Activated CD4-positive, alpha-beta T cell treated with anti-CD3 and anti-CD28 coated beads for 48 hours (primary cell): ENCODE data around the gene AMFR.
A peak's percentile ranks its signal among the peaks of the same experiment; 100 is the strongest.

Experiments
- DNase-seq: peaks from one replicate; pipeline ENCODE4 v3.0.0-alpha.2; 2020

Gene AMFR

GRCh38 chr16:56425439-56425832 is at the start of gene AMFR:
Gene AMFR (minus strand): TSS chr16:56425545. CDS start chr16:56425327, 218 bp downstream.
- peak; percentile 71 for DNase-seq

GRCh38 chr16:56470666-56471065 is 45.3 kb upstream of the AMFR start:
- no peak for DNase-seq

GRCh38 chr16:56470232-56470631 is 44.9 kb upstream of the AMFR start:
- DNase-seq = no peak

GRCh38 chr16:56469748-56470147 is 44.4 kb upstream of the AMFR start:
- no peak for DNase-seq

GRCh38 chr16:56468800-56469199 is 43.5 kb upstream of the AMFR start:
- DNase-seq = no peak

- no peak for DNase-seq
These were observed 41.0 kb upstream of the AMFR start for GRCh38 chr16:56466344-56466743.

- DNase-seq = no peak
These were observed 37.8 kb upstream of the AMFR start for GRCh38 chr16:56463153-56463552.

- no peak for DNase-seq
These were observed 36.9 kb upstream of the AMFR start for GRCh38 chr16:56462064-56462796.

GRCh38 chr16:56460101-56460500 is 34.8 kb upstream of the AMFR start:
- no peak for DNase-seq

- DNase-seq = no peak
These were observed 32.7 kb upstream of the AMFR start for GRCh38 chr16:56457927-56458470.

- peak; percentile 20 for DNase-seq
These were observed 26.7 kb upstream of the AMFR start for GRCh38 chr16:56451753-56452689.

- peak; percentile 94 for DNase-seq
These were observed 25.8 kb upstream of the AMFR start, which contains the start of the genes NUDT21 and OGFOD1 for GRCh38 chr16:56450986-56451752. Gene NUDT21 (minus strand): TSS chr16:56451332. CDS start chr16:56451202, 130 bp downstream. Gene OGFOD1 (plus strand): TSS chr16:56451554. CDS start chr16:56451613, 59 bp downstream.

GRCh38 chr16:56450275-56450985 is 25.1 kb upstream of the AMFR start:
- peak; percentile 18 for DNase-seq

GRCh38 chr16:56448005-56448404 is 22.7 kb upstream of the AMFR start:
- DNase-seq = no peak

- no peak for DNase-seq
These were observed 21.9 kb upstream of the AMFR start for GRCh38 chr16:56447286-56447685.

- no peak for DNase-seq
These were observed 12.7 kb upstream of the AMFR start for GRCh38 chr16:56438038-56438437.

- no peak for DNase-seq
These were observed 10.9 kb upstream of the AMFR start for GRCh38 chr16:56436258-56436657.

GRCh38 chr16:56428091-56428490 is 2.7 kb upstream of the AMFR start:
- DNase-seq = no peak

GRCh38 chr16:56426585-56426984 is 1.2 kb upstream of the AMFR start:
- DNase-seq = no peak

- DNase-seq = peak; percentile 26
These were observed 430 bp downstream of the AMFR start for GRCh38 chr16:56424791-56425438.

- DNase-seq = no peak
These were observed 961 bp downstream of the AMFR start for GRCh38 chr16:56424404-56424764.
